Endothelial cell (in vitro differentiated cells): ENCODE data around the gene TBL1XR1. TPM values are rescaled to one million over a fixed set of nuclear protein-coding genes. Genes with fewer than 3 reads are reported as not detected.

ENCODE experiments used
- DNase-seq: peaks from one replicate; pipeline ENCODE4 v3.0.0; 2021; ENCODE audit warnings: low spot score
- H3K27ac Mint-ChIP-seq: one replicate; pipeline ENCODE4 v1.8.0; 2021; ENCODE audit warnings: mixed read lengths, inconsistent platforms; ENCODE audit not compliant: unreplicated experiment
- H3K27me3 Mint-ChIP-seq: one replicate; pipeline ENCODE4 v1.8.0; 2021; ENCODE audit warnings: mild to moderate bottlenecking, moderate library complexity, mixed read lengths, inconsistent platforms; ENCODE audit not compliant: unreplicated experiment
- H3K36me3 Mint-ChIP-seq: one replicate; pipeline ENCODE4 v1.8.0; 2021; ENCODE audit warnings: mild to moderate bottlenecking, low read depth, mixed read lengths, inconsistent platforms; ENCODE audit not compliant: unreplicated experiment
- H3K4me1 Mint-ChIP-seq: one replicate; pipeline ENCODE4 v1.8.0; 2021; ENCODE audit warnings: mild to moderate bottlenecking, mixed read lengths, inconsistent platforms; ENCODE audit not compliant: unreplicated experiment
- H3K4me3 Mint-ChIP-seq: one replicate; pipeline ENCODE4 v1.8.0; 2021; ENCODE audit warnings: mild to moderate bottlenecking, mixed read lengths, inconsistent platforms; ENCODE audit not compliant: unreplicated experiment
- H3K9me3 Mint-ChIP-seq: one replicate; pipeline ENCODE4 v1.8.0; 2021; ENCODE audit warnings: mixed read lengths, inconsistent platforms; ENCODE audit not compliant: unreplicated experiment
- total RNA-seq: library from RNA; stranded (reverse); fragmentation: NEBNext Ultra II Directional; extraction: Animal tissue kit (Norgen Biotek cat#: 25700); gene quantifications from one replicate; pipeline ENCODE4 v1.2.1, GENCODE V29; 2021; ENCODE audit not compliant: unreplicated experiment
- TF ChIP-seq, protein P1 (sequence below): fragments of 200-600 bp; sonication (generic); IDR thresholded peaks from one replicate; pipeline ENCODE4 v1.5.0; 2021; ENCODE audit warnings: antibody characterized with exemption; ENCODE audit not compliant: unreplicated experiment

Gene TBL1XR1
- total RNA-seq, 1 donor from 2014 or later, result 156 TPM

DNA sequence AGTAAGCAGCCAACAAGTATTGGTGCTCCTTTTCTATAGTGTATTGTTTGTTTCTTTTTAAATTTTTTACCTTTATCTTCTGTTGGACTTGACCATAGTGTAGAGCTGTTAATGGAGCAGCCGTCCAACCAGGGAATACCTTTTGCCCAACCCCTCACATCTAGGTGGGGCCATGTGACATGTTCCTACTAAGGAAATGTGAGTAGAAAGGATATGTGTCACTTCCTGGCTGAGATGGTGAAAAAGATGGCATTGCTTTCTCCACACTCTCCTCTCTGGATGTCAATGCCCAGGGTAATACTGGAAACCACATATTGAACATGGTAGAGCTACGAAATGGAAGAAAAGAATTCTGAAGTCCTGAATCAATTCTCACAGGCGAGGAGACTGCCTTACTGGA is 218.8 kb downstream of the TBL1XR1 start:
- H3K27me3 Mint-ChIP-seq, result no peaks in the 10 kb centered on the region
- H3K27ac Mint-ChIP-seq, result no peak overlapping the region
- DNase-seq, result no peak
- peaks cover 3% of the 10 kb centered on the region for H3K4me1 Mint-ChIP-seq
- H3K4me3 Mint-ChIP-seq, result no peak overlapping the region
- TF ChIP-seq, protein P1, sequence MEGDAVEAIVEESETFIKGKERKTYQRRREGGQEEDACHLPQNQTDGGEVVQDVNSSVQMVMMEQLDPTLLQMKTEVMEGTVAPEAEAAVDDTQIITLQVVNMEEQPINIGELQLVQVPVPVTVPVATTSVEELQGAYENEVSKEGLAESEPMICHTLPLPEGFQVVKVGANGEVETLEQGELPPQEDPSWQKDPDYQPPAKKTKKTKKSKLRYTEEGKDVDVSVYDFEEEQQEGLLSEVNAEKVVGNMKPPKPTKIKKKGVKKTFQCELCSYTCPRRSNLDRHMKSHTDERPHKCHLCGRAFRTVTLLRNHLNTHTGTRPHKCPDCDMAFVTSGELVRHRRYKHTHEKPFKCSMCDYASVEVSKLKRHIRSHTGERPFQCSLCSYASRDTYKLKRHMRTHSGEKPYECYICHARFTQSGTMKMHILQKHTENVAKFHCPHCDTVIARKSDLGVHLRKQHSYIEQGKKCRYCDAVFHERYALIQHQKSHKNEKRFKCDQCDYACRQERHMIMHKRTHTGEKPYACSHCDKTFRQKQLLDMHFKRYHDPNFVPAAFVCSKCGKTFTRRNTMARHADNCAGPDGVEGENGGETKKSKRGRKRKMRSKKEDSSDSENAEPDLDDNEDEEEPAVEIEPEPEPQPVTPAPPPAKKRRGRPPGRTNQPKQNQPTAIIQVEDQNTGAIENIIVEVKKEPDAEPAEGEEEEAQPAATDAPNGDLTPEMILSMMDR, result no peak
- H3K9me3 Mint-ChIP-seq, result no peaks in the 10 kb centered on the region
- no peaks in the 10 kb centered on the region for H3K36me3 Mint-ChIP-seq

DNA sequence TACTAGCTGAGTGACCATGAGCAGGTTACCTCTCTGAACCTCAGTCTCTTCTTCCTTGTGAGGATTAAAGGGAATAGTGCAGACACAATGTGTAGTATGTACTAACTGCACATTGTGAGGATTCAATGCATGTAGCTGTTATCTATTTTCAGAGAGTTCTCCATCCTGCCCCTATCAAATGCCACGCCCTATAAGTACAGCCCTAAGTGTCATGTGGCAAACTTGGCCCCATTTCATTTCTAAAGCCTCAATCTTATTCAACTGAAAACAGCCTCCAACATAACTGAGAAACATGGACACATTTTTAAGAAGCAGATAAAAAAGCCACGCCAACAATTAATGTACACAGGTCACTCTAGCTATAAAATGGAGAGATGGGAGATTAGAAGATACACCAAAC is 220.0 kb downstream of the TBL1XR1 start:
- peaks cover 3% of the 10 kb centered on the region for H3K4me1 Mint-ChIP-seq
- no peak for DNase-seq
- no peak overlapping the region for H3K27ac Mint-ChIP-seq
- H3K27me3 Mint-ChIP-seq, result no peaks in the 10 kb centered on the region
- TF ChIP-seq, protein P1, result no peak
- no peaks in the 10 kb centered on the region for H3K36me3 Mint-ChIP-seq
- no peaks in the 10 kb centered on the region for H3K9me3 Mint-ChIP-seq
- no peak overlapping the region for H3K4me3 Mint-ChIP-seq

DNA sequence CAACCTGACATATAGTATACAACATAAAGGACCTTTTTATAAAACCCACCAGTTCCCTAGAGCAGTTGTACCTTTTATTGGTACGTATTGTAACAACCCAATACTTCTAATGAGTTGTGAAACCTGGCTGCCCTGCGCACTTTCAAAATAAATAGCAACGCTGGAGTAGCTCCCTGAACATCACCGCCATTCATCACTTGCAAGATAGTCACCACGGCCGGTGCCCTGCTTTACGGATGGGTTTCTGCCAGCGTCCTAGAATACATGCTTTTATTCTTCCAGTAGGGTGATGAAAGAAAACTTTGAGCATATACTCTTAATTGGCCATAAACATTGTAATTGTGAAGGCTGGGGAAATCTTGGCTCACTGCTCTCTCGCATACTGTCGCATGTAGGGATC is 220.7 kb downstream of the TBL1XR1 start:
- Mint-ChIP-seq H3K4me3 (no peak overlapping the region), H3K4me1 (peaks cover 3% of the 10 kb centered on the region), H3K9me3 (no peaks in the 10 kb centered on the region), H3K27me3 (no peaks in the 10 kb centered on the region), H3K27ac (no peak overlapping the region), H3K36me3 (no peaks in the 10 kb centered on the region)
- TF ChIP-seq, protein P1, result no peak
- DNase-seq, result no peak

DNA sequence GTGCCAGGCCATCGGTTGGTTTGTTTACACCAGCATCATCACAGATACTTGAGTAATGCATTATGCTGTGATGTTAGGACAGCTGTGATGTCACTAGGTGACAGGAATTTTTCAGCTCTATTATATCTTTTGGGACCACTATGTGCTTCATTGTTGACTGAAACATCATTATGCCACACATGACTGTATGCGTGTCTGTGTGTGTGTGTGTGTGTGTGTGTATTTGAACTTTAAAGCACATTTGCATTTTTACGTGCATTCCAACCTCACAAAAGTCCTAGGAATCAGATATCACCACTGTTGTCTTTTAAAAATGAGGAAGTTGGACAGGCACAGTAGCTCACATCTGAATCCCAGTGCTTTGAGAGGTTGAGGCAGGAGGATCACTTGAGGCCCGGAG is 223.0 kb downstream of the TBL1XR1 start:
- peaks cover 3% of the 10 kb centered on the region for H3K4me1 Mint-ChIP-seq
- H3K36me3 Mint-ChIP-seq, result no peaks in the 10 kb centered on the region
- H3K4me3 Mint-ChIP-seq, result no peak overlapping the region
- TF ChIP-seq, protein P1, result no peak
- H3K27me3 Mint-ChIP-seq, result no peaks in the 10 kb centered on the region
- H3K9me3 Mint-ChIP-seq, result no peaks in the 10 kb centered on the region
- no peak overlapping the region for H3K27ac Mint-ChIP-seq
- DNase-seq, result no peak

DNA sequence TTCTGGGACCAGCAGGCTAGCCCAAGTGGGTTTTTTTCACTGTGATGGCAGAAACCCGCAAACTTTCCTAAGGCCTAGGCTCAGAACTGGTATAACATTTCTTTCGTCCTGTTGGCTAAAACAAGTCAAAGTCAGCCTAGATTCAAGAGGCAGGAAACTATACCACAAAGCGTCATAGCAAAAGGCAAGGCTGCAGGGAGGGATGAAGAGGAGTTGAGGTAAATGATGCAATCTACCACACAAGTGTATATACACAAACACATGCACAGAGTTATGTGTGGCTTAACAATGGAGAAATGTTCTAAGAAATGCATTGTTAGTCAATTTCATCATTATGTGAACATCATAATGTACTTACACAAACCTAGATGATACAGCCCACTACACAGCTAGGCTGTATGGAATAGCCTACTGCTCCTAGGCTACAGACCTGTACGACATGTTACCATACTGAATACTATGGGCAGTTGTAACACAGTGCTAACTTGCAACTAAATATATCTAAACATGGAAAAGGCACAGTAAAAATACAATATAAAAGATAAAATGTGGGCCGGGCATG is 225.6 kb downstream of the TBL1XR1 start:
- H3K9me3 Mint-ChIP-seq, result no peaks in the 10 kb centered on the region
- no peak overlapping the region for H3K27ac Mint-ChIP-seq
- TF ChIP-seq, protein P1, result no peak
- H3K4me1 Mint-ChIP-seq, result no peaks in the 10 kb centered on the region
- H3K36me3 Mint-ChIP-seq, result no peaks in the 10 kb centered on the region
- no peak for DNase-seq
- H3K27me3 Mint-ChIP-seq, result no peaks in the 10 kb centered on the region
- no peak overlapping the region for H3K4me3 Mint-ChIP-seq
